ENCODE results near the gene KIF14. TPM values are rescaled to one million over a fixed set of nuclear protein-coding genes. Genes with fewer than 3 reads are reported as not detected.

KIF14 gene
- total and polyA plus RNA-seq, 2 donors (not counting 3 experiments of a cell fraction or from before 2014, with no cell fraction given) = 1.5 to 13.8 TPM

GRCh38 chr1:200642481-200642880 is 21.9 kb upstream of the KIF14 start:
- H3K9ac ChIP-seq (replicated peaks; ENCODE audit: extremely low read depth, insufficient read depth, low read length) = no peak overlapping the region
- peaks cover 14% of the 10 kb centered on the region for H3K4me1 ChIP-seq (ENCODE audit: control insufficient read depth, extremely low read depth, insufficient read depth, low read length)
- intact Hi-C loops (cut with micrococcal nuclease) (no loop called here), dilution Hi-C loops (cut with MboI; ENCODE audit: extremely low pct_ligation_motif_present, low sequenced_read_pairs) (no loop called here)
- H3K36me3 ChIP-seq (ENCODE audit: control insufficient read depth in 2 of 2, extremely low read depth in 1 of 2, insufficient read depth in 2 of 2, low read length in 2 of 2) = no peaks in the 10 kb centered on the region
- H3K79me2 ChIP-seq (ENCODE audit: control insufficient read depth, insufficient read depth, low read length) = no peaks in the 10 kb centered on the region
- TF ChIP-seq MAX (IDR thresholded peaks at IDR 0.05; ENCODE audit: insufficient read depth, insufficient read length) (no peak), JUN (IDR thresholded peaks at IDR 0.05; ENCODE audit: borderline replicate concordance, insufficient read depth, insufficient read length, low read depth) (no peak), GATA2 (IDR thresholded peaks at IDR 0.05; ENCODE audit: insufficient read depth, insufficient read length, low read depth, low read length) (no peak), CTCF (IDR thresholded peaks at IDR 0.05; ENCODE audit: extremely low read depth in 1 of 2, insufficient read depth in 1 of 2, low read depth in 1 of 2, low read length in 2 of 2) (no peak), EZH2 (IDR thresholded peaks at IDR 0.05; ENCODE audit: borderline replicate concordance, low read depth, low read length, severe bottlenecking) (no peak), FOS (IDR thresholded peaks at IDR 0.05; ENCODE audit: borderline replicate concordance, insufficient read depth, low read length) (no peak), MYC (IDR thresholded peaks at IDR 0.05; ENCODE audit: low read depth, low read length) (no peak), POLR2A (IDR thresholded peaks at IDR 0.05; ENCODE audit: low read depth, low read length) (no peak), POLR2AphosphoS5 (IDR thresholded peaks at IDR 0.05; ENCODE audit: insufficient read depth, low read depth, low read length) (no peak)
- FAIRE-seq = no peak
- no peaks in the 10 kb centered on the region for H3K9me3 ChIP-seq (replicated peaks; ENCODE audit: control insufficient read depth, insufficient read depth, low read length)
- no peak overlapping the region for H3K27ac ChIP-seq (ENCODE audit: insufficient read depth, low read depth, low read length)
- H3K27me3 ChIP-seq (ENCODE audit: control insufficient read depth in 2 of 2, insufficient read depth in 2 of 2, low read length in 2 of 2) = no peaks in the 10 kb centered on the region
- H3K4me3 ChIP-seq (replicated peaks in 1 of 3; ENCODE audit: insufficient read depth in 1 of 3, low read depth in 1 of 3, low read length in 3 of 3) = no peak overlapping the region
- H3K4me2 ChIP-seq (ENCODE audit: insufficient read depth, low read length) = no peak overlapping the region
- BruUV-seq (replicated peaks) = no TSS peak
- POLR2A ChIA-PET = no interaction called here
- CTCF ChIA-PET = interaction anchor here (6.1 kb wide), 1 partner anchor 21 kb away, joined by 33 read pairs; no protein-coding TSS in a partner anchor
- no peaks in the 10 kb centered on the region for H3K9me1 ChIP-seq (replicated peaks; ENCODE audit: control insufficient read depth, extremely low read depth, insufficient read depth, low read length)
- no peak overlapping the region for H2AFZ ChIP-seq (ENCODE audit: low read depth, low read length)
- H4K20me1 ChIP-seq (replicated peaks; ENCODE audit: control insufficient read depth, extremely low read depth, insufficient read depth, low read length) = no peaks in the 10 kb centered on the region
- no peak for DNase-seq (ENCODE audit: low read depth, low spot score)

All from endothelial cell of umbilical vein (primary cell).